ENCODE measurements around the gene CSMD2.

DNA sequence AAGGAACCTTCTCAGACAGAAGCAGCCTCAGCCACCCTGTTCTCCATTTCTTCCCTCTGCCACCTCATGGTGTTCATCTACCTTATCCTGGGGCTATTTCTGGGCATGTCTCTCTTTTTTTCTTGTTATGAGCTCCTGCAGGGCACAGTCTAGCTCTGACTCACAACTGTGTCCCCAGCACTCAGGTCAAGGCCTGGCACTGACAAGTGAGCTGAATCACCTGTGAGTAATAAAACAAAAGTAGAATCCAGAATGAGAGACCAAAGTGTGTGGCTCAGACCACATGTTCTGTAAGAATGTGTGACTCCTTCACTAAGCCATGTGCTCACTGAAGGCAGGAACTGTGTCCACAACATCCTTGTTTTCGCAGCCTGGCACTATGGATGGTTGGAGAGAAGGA lies 34.9 kb upstream of the CSMD2 start:
- TF ChIP-seq POLR2A (IDR thresholded peaks at IDR 0.05) = peak in 1 of 2 donors; percentile 20
- TF ChIP-seq, protein P1, sequence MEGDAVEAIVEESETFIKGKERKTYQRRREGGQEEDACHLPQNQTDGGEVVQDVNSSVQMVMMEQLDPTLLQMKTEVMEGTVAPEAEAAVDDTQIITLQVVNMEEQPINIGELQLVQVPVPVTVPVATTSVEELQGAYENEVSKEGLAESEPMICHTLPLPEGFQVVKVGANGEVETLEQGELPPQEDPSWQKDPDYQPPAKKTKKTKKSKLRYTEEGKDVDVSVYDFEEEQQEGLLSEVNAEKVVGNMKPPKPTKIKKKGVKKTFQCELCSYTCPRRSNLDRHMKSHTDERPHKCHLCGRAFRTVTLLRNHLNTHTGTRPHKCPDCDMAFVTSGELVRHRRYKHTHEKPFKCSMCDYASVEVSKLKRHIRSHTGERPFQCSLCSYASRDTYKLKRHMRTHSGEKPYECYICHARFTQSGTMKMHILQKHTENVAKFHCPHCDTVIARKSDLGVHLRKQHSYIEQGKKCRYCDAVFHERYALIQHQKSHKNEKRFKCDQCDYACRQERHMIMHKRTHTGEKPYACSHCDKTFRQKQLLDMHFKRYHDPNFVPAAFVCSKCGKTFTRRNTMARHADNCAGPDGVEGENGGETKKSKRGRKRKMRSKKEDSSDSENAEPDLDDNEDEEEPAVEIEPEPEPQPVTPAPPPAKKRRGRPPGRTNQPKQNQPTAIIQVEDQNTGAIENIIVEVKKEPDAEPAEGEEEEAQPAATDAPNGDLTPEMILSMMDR (IDR thresholded peaks at IDR 0.05) = no peak
